ENCODE results near the gene CPS1.

CPS1 gene

DNA sequence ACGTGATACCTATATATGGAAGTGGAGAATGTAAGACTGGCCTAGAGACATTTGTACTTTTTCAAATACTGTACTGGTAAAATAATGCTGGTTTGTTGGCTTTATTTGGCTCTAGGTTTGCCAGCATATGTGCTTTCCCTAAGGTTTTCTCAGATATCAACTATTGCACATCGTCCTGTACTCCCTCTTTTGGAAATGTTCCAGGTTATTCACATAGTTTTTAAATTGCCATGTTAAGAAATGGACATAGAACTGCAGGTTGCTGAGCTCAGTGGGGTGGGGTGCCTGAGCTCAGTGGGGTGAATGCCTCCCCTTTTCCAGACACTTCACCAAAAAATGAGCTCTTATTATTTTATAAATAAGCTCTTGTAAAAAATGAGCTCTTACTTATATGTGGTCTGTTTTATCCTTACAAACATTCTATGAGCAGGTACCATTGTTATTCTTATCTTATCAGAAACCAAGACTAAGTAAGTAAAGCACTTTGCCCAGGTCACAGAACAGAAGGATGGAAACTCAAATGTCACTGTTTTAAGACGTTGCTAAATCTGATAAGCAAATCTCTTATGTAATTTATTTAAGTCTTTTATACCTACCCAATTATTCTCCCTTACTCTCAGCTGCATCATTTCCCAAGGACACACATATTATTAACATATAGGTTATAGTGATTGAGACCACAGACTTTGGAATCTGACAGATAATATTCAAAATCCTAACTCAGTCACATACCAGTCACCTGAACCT lies 99.0 kb downstream of the CPS1 start:
- no peak overlapping the region for H3K4me3 ChIP-seq (ENCODE audit: control insufficient read depth, low read depth, low read length)
- DNase-seq (ENCODE audit: low read depth), result peak; percentile 5
- TF ChIP-seq, protein P1, sequence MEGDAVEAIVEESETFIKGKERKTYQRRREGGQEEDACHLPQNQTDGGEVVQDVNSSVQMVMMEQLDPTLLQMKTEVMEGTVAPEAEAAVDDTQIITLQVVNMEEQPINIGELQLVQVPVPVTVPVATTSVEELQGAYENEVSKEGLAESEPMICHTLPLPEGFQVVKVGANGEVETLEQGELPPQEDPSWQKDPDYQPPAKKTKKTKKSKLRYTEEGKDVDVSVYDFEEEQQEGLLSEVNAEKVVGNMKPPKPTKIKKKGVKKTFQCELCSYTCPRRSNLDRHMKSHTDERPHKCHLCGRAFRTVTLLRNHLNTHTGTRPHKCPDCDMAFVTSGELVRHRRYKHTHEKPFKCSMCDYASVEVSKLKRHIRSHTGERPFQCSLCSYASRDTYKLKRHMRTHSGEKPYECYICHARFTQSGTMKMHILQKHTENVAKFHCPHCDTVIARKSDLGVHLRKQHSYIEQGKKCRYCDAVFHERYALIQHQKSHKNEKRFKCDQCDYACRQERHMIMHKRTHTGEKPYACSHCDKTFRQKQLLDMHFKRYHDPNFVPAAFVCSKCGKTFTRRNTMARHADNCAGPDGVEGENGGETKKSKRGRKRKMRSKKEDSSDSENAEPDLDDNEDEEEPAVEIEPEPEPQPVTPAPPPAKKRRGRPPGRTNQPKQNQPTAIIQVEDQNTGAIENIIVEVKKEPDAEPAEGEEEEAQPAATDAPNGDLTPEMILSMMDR (conservative IDR thresholded peaks at IDR 0.05; ENCODE audit: control insufficient read depth, insufficient read depth, low read depth, low read length), result no peak

DNA sequence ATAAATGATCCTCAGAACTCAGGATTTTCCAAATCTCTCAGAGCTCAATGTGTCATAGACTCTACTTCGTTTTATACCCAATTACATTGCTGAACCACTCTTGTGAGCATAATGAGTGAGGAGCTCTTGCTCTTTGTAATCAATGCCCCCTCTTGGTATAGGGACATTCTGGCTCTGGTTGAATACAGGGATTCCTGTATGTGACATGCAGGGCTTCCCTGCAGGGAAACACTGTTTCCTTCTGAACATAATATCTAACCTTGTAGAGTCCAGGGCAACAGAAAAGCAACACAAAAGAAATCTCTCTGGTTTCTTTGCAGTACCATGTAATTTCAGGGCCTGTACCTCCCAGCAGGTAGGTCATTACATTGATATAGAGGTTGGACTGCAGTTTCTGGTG lies 101.5 kb downstream of the CPS1 start:
- no peak overlapping the region for H3K4me3 ChIP-seq (ENCODE audit: control insufficient read depth, low read depth, low read length)
- TF ChIP-seq, protein P1 (conservative IDR thresholded peaks at IDR 0.05; ENCODE audit: control insufficient read depth, insufficient read depth, low read depth, low read length), result no peak
- no peak for DNase-seq (ENCODE audit: low read depth)

DNA sequence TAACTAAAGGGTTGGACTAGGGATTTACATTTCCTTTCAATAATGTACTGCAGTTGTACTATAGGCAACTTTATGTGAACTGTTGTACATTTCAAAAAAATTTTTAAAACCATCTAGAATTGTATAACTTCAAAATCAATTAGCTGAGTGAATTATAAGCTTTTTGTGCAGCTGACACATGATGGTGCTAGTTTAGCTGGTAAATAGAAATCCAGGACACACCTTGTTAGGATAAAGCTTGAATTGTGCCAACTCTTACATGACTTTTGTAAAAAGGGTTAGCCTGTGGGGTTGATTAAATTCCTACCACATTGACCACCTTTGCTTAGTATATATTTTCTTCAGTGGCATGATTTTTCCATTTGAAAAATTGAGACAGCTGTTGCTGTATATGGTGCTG lies 104.4 kb downstream of the CPS1 start:
- TF ChIP-seq, protein P1 (conservative IDR thresholded peaks at IDR 0.05; ENCODE audit: control insufficient read depth, insufficient read depth, low read depth, low read length), result no peak
- H3K4me3 ChIP-seq (ENCODE audit: control insufficient read depth, low read depth, low read length), result no peak overlapping the region
- no peak for DNase-seq (ENCODE audit: low read depth)

DNA sequence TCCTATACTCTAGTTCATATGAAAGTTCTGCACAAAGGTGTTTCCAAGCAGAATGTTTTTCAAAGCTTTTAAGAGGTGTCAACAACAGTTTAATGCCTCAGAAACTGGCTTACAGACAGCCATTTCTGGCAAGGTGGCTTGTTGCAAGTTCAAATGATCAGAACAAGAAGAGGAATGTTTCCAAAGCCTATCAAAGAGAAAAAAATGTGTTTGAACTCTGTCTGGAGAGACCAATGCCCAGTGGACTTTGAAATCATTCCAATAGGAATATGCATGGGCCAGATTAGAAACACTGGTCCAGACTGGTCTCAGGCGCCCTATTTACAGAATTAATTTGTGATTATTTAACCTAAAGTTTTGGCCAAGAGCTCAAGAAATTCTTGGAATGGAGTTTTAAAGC lies 106.2 kb downstream of the CPS1 start:
- no peak overlapping the region for H3K4me3 ChIP-seq (ENCODE audit: control insufficient read depth, low read depth, low read length)
- TF ChIP-seq, protein P1 (conservative IDR thresholded peaks at IDR 0.05; ENCODE audit: control insufficient read depth, insufficient read depth, low read depth, low read length), result no peak
- DNase-seq (ENCODE audit: low read depth), result no peak

DNA sequence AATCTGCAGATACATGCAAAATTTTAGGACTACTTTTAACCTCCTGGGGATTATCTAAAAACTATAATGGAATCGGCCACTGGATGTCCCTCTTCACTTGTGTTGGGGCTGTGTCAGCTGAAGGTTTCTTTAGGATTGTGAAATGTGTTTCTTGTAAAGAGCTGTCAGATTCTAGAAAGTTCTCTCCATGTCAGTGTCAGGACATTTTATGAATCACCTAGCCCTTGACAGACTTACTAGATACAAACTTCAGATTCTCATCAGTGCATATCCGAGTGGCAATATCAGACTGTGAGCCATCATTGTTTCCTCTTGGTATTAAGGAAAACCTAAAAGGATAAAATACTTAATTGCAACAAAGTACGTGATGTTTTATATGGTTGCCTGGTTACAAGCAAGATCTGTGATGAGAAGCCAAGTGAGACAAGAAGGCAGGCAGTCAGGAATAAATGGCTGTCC lies 107.3 kb downstream of the CPS1 start:
- peak; percentile 42 for DNase-seq (ENCODE audit: low read depth)

DNA sequence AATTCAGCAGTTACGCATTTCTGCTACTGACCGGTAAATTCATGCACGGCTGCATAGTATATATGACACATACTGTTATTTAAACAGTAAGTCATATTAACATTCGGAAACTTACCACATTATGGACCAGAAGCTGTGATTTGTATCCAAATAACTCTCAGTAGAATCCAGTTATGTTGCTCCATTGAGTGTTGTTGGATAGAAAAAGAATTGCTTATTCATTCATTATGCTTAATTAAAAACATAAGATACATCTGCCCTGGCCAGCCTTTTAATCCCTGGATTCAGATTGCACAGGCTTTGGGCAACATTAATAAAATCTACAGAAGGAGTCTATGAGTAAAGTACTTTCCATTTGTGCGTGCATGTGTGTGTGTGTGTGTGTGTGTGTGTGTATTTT lies 111.3 kb downstream of the CPS1 start:
- DNase-seq (ENCODE audit: low read depth), result peak; percentile 28
- no peak overlapping the region for H3K4me3 ChIP-seq (ENCODE audit: control insufficient read depth, low read depth, low read length)
- TF ChIP-seq, protein P1 (conservative IDR thresholded peaks at IDR 0.05; ENCODE audit: control insufficient read depth, insufficient read depth, low read depth, low read length), result no peak

More for the DNA sequence above, 107.3 kb downstream of the CPS1 start:
- TF ChIP-seq, protein P1 (conservative IDR thresholded peaks at IDR 0.05; ENCODE audit: control insufficient read depth, insufficient read depth, low read depth, low read length), result peak; percentile 29
- H3K4me3 ChIP-seq (ENCODE audit: control insufficient read depth, low read depth, low read length), result no peak overlapping the region
